ENCODE results near the gene XYLT1.

Gene XYLT1

GRCh38 chr16:17395849-17396480, 74.8 kb downstream of the XYLT1 start:
- no peaks in the 10 kb centered on the region for H3K4me1 ChIP-seq (ENCODE audit: low read length)
- H3K27me3 ChIP-seq (ENCODE audit: low read depth, low read length): no peaks in the 10 kb centered on the region
- no peaks in the 10 kb centered on the region for H4K20me1 ChIP-seq (ENCODE audit: insufficient read depth, low read length)
- TF ChIP-seq EZH2phosphoT487 (IDR thresholded peaks at IDR 0.05; ENCODE audit: low read depth) (no peak), CTCF (IDR thresholded peaks at IDR 0.05; ENCODE audit: low read depth, low read length) (no peak)
- no peaks in the 10 kb centered on the region for H3K79me2 ChIP-seq (ENCODE audit: low read length)
- H3K36me3 ChIP-seq (replicated peaks; ENCODE audit: low read depth, low read length): no peaks in the 10 kb centered on the region
- no peak overlapping the region for H2AFZ ChIP-seq (ENCODE audit: low read depth, low read length)
- H3K4me3 ChIP-seq (ENCODE audit: low read length): no peak overlapping the region
- H3K9me3 ChIP-seq (ENCODE audit: insufficient read depth, low read length): no peaks in the 10 kb centered on the region
- no peak overlapping the region for H3K9ac ChIP-seq (ENCODE audit: low read length)
- no peak overlapping the region for H3K27ac ChIP-seq (ENCODE audit: low read length)
- no peak overlapping the region for H3K4me2 ChIP-seq (ENCODE audit: low read length)

GRCh38 chr16:17392857-17393692, 77.7 kb downstream of the XYLT1 start:
- H3K4me1 ChIP-seq (ENCODE audit: low read length): no peaks in the 10 kb centered on the region
- no peaks in the 10 kb centered on the region for H3K79me2 ChIP-seq (ENCODE audit: low read length)
- H3K36me3 ChIP-seq (replicated peaks; ENCODE audit: low read depth, low read length): no peaks in the 10 kb centered on the region
- 0 out of 2 replicates have a peak, but pooled peaks cover 4% of the 10 kb centered on the region for H3K27me3 ChIP-seq (ENCODE audit: low read depth, low read length)
- no peaks in the 10 kb centered on the region for H3K9me3 ChIP-seq (ENCODE audit: insufficient read depth, low read length)
- no peak overlapping the region for H2AFZ ChIP-seq (ENCODE audit: low read depth, low read length)
- H3K4me3 ChIP-seq (ENCODE audit: low read length): no peak overlapping the region
- H4K20me1 ChIP-seq (ENCODE audit: insufficient read depth, low read length): no peaks in the 10 kb centered on the region
- H3K27ac ChIP-seq (ENCODE audit: low read length): no peak overlapping the region
- no peak overlapping the region for H3K9ac ChIP-seq (ENCODE audit: low read length)
- H3K4me2 ChIP-seq (ENCODE audit: low read length): no peak overlapping the region
- TF ChIP-seq EZH2phosphoT487 (IDR thresholded peaks at IDR 0.05; ENCODE audit: low read depth): no peak
- TF ChIP-seq CTCF (IDR thresholded peaks at IDR 0.05; ENCODE audit: low read depth, low read length): no peak

- 0 out of 2 replicates have a peak, but pooled peaks cover 10% of the 10 kb centered on the region for H3K27me3 ChIP-seq (ENCODE audit: low read depth, low read length)
- H3K27ac ChIP-seq (ENCODE audit: low read length): no peak overlapping the region
- H3K9me3 ChIP-seq (ENCODE audit: insufficient read depth, low read length): no peaks in the 10 kb centered on the region
- H4K20me1 ChIP-seq (ENCODE audit: insufficient read depth, low read length): no peaks in the 10 kb centered on the region
- TF ChIP-seq EZH2phosphoT487 (IDR thresholded peaks at IDR 0.05; ENCODE audit: low read depth) (no peak), CTCF (IDR thresholded peaks at IDR 0.05; ENCODE audit: low read depth, low read length) (no peak)
- no peak overlapping the region for H3K9ac ChIP-seq (ENCODE audit: low read length)
- H3K36me3 ChIP-seq (replicated peaks; ENCODE audit: low read depth, low read length): no peaks in the 10 kb centered on the region
- no peak overlapping the region for H3K4me2 ChIP-seq (ENCODE audit: low read length)
- no peak overlapping the region for H2AFZ ChIP-seq (ENCODE audit: low read depth, low read length)
- no peaks in the 10 kb centered on the region for H3K79me2 ChIP-seq (ENCODE audit: low read length)
- H3K4me1 ChIP-seq (ENCODE audit: low read length): no peaks in the 10 kb centered on the region
- H3K4me3 ChIP-seq (ENCODE audit: low read length): no peak overlapping the region
Measured at GRCh38 chr16:17392127-17392856, 78.5 kb downstream of the XYLT1 start.

- Histone ChIP-seq H4K20me1 (ENCODE audit: insufficient read depth, low read length) (no peaks in the 10 kb centered on the region), H3K9ac (ENCODE audit: low read length) (no peak overlapping the region), H3K4me3 (ENCODE audit: low read length) (no peak overlapping the region), H3K27me3 (ENCODE audit: low read depth, low read length) (0 out of 2 replicates have a peak, but pooled peaks cover 10% of the 10 kb centered on the region), H3K4me2 (ENCODE audit: low read length) (no peak overlapping the region), H3K9me3 (ENCODE audit: insufficient read depth, low read length) (no peaks in the 10 kb centered on the region), H3K36me3 (replicated peaks; ENCODE audit: low read depth, low read length) (no peaks in the 10 kb centered on the region), H3K79me2 (ENCODE audit: low read length) (no peaks in the 10 kb centered on the region), H3K27ac (ENCODE audit: low read length) (no peak overlapping the region), H3K4me1 (ENCODE audit: low read length) (no peaks in the 10 kb centered on the region), H2AFZ (ENCODE audit: low read depth, low read length) (no peak overlapping the region)
- no peak for TF ChIP-seq CTCF (IDR thresholded peaks at IDR 0.05; ENCODE audit: low read depth, low read length)
- TF ChIP-seq EZH2phosphoT487 (IDR thresholded peaks at IDR 0.05; ENCODE audit: low read depth): no peak
Measured at GRCh38 chr16:17391715-17392114, 79.0 kb downstream of the XYLT1 start.

Measured in OCI-LY3 (cell line).